Measurements from ENCODE around the gene ULK3.

ULK3 gene

GRCh38 chr15:74795966-74796625 is 46.9 kb downstream of the ULK3 start:
- DNase-seq = no peak

- no peak for DNase-seq
Measured at GRCh38 chr15:74794970-74795349, 48.0 kb downstream of the ULK3 start.

- no peak for DNase-seq
Measured at GRCh38 chr15:74794248-74794969, 48.5 kb downstream of the ULK3 start.

GRCh38 chr15:74793135-74794028 is 49.6 kb downstream of the ULK3 start:
- peak; percentile 64 for DNase-seq

- DNase-seq = no peak
Measured at GRCh38 chr15:74792227-74793016, 50.5 kb downstream of the ULK3 start.

- DNase-seq = no peak
Measured at GRCh38 chr15:74791667-74792066, 51.3 kb downstream of the ULK3 start.

- DNase-seq = no peak
Measured at GRCh38 chr15:74791007-74791406, 51.9 kb downstream of the ULK3 start.

GRCh38 chr15:74790080-74790916 is 52.7 kb downstream of the ULK3 start:
- no peak for DNase-seq

GRCh38 chr15:74789741-74790079 is 53.2 kb downstream of the ULK3 start:
- no peak for DNase-seq

GRCh38 chr15:74789171-74789631 is 53.8 kb downstream of the ULK3 start:
- no peak for DNase-seq

GRCh38 chr15:74788683-74789151 is 54.2 kb downstream of the ULK3 start:
- DNase-seq = no peak

GRCh38 chr15:74788042-74788682 is 54.8 kb downstream of the ULK3 start:
- no peak for DNase-seq

- peak; percentile 76 for DNase-seq
Measured at GRCh38 chr15:74787251-74788041, 55.5 kb downstream of the ULK3 start.

GRCh38 chr15:74786551-74787165 is 56.3 kb downstream of the ULK3 start:
- DNase-seq = no peak

All from activated CD4-positive, alpha-beta T cell treated with anti-CD3 and anti-CD28 coated beads for 1 hour (primary cell).